Left cardiac atrium (tissue), 4 donors: ENCODE results near the gene KIAA0513. TPM values are rescaled to one million over a fixed set of nuclear protein-coding genes. Genes with fewer than 3 reads are reported as not detected.
"Not testable (repeated sequence)": the region's sequence is repeated elsewhere in the genome, so short reads cannot be mapped to it uniquely, and the experiment has no call there.

Experiments
- ATAC-seq, 2 donors: fragments of 200-7000 bp; cut with Tn5 transposase; one replicate each; pipeline ENCODE4 v1.9.1; 2020; ENCODE audit warnings: mild to moderate bottlenecking in 2 of 2, moderate library complexity in 2 of 2
- DNase-seq: peaks from one replicate; pipeline ENCODE4 v3.0.0-alpha.2; 2020
- intact Hi-C, 2 donors: fragments of 100-400 bp; cut with DNase I; formaldehyde crosslinking; loops; one replicate each; pipeline versions ENCODE4 v1.14.1 to v1.15.1; 2022 to 2023
- total RNA-seq, 2 donors: library from RNA; stranded (reverse); fragmentation: NEBNext Ultra II Directional; extraction: Animal tissue kit (Norgen Biotek cat#: 25700); gene quantifications; one replicate each; pipeline ENCODE4 v1.2.1, GENCODE V29; 2021
- donor health status: DM: no; HTN: yes; CAD: no.
- donor health status: DM: no; HTN: yes; CAD: no; lungs with severe emphysema.
- donor health status: DM: yes; HTN: yes; CAD: no.
- donor health status: Dilated cardiomyopathy.

Gene KIAA0513
- total RNA-seq, 2 donors from 2014 or later, result 9.2 to 10.4 TPM

DNA sequence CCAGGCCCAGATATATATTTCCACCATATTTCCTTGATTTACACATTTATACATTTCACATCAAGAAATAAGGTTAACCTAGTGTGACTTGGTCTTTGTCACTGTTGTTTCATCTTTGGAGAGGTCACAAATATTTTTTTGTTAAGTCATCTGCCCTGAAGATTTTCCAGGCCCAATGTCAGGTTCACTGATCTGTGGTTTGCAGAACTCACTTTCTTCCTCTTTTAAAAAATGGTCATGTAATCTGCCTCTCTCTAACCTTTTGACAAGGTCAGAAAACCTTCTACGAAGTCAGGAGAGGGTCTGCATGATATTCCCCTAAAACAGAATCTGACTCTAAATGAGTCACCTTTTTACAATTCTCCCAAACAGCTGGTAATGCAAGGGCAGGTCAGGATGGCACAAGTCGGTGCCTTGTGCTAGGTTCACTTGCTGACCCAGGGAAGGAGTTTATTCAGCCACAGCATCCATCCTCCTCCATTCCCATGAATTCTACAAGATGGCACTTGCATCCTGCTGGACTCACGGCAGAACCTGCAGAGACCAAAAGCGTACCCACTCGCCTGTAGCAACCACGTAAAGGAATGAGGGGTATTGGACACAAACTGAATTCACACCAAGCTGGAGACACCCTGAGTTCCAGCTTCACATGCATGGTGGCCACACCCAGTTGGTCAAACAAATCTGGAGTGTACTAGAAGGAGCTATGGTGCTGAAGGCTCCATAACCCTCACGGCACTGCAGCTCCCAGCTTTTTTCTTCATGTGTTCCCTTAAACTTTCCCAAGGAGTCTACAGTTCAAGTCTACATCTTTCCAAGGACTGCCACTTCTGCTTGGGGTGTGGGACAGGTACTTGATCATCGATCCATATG, 1.6 kb upstream of the KIAA0513 start:
- no peak for ATAC-seq
- intact Hi-C loops, result no loop called here
- no peak for DNase-seq

DNA sequence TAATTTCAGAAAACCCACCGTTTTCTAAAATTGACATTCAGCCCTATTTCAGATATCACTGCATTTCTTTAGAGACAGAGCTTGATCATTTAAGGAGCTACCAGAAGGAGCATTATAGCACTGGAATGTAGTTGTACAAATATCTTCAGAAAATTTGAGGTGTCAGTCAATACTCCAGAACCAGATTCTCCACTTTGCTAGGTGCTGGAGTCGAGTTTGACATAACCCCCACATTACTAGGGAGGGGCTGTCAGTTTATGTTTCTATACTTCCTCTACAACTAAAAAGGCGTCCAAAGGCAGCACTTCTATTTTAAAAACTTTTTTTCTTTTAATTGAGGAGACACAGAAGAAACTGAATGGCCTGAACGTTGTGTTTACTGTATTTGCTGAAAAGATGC, 892 bp upstream of the KIAA0513 start:
- ATAC-seq, result no peak
- intact Hi-C loops, result no loop called here

DNA sequence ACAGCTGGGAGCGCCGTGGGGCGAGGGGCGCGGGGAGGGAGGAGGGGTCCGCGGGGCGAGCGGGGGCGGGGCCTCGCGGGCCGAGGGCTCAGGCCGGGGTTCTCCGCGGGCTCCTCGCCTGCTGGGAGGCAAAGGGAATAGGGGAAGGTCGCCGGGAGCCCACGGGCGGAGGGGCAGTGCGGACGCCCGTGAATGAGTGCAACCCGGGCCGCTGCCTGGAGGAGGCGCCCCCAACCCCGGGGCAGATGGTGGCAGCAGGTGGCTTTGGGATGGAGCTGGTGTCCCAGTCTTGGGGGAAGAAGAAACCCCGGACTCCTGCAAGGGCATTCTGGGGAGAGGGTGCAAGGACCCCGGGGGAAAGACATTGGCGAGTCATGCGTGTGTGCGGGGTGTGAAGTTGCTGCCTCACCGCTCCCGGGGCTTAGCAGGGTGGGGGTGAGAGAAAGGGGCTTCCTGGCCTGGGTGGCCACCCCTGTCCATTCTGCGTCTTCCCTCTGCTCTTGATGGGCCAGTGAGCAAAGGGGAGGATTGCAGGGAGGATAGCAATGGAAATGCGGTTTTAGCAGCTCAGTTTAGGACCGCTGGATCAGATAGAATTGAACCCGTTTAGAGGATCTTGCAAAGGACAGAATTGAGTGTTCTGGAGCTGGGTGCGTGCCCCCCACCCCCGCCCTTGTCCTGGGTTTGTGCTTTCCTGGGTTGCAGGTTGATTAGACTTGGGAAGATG, 526 bp downstream of the KIAA0513 start:
- DNase-seq, result no peak
- intact Hi-C loops, result no loop called here
- peak; percentile 17 to 34 for ATAC-seq

More for the DNA sequence above, 892 bp upstream of the KIAA0513 start:
- no peak for DNase-seq

DNA sequence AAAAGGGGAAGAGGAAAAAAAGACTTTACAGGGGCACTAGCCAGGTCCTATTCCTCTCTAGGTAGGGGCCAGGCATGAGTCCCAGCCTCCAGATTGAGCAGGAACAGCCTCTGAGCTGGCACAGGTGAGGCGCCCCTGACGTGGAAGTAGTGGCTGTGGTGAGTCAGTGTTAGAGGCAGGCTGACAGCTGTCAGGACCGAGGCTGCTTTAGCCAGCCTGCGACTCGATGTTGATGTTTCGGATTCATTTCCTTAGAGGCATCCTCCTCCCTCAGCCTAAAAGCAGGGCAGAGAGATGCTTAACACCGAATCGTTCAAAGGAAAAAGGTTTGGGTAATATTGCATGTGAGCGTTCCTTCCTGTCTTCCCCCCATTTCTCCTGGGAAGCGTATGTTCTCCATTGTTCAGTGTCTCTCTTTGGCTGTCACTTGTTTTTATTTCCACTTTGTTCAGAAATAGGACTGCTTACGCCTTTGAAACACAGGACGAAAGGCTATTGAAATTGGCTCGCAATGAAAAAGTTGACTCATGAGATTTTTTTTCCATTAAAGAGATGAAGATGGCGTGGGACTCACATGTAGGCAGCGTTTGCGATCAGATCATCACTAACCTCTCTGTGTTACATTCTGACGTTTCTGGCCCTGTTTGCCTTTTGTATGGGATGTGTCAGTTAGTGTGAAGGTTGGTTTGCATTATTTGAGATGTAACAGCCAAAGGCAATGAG, 1.3 kb downstream of the KIAA0513 start:
- intact Hi-C loops, result no loop called here
- DNase-seq, result peak; percentile 67
- ATAC-seq, result peak; percentile 14 to 39

DNA sequence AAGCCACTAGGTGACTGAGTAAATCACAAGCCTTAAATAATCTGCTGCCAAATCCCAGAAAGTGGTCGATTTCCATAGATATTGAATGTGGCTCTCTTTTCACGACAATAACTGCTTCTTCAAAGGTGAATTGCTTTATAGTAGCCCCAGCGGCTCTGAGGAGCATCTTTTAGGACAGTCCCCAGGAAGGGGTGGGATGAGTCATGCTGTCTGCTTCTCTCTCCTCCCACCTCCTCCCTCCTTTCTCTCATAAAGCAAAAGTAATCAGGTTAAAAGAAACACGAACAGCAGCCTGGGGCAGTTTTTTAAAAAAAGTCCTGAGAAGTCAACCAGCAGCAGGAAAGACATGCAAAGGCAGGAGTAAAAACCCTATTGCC, 1.8 kb downstream of the KIAA0513 start:
- DNase-seq (no peak), ATAC-seq (peak in 1 of 2 donors; percentile 29)
- intact Hi-C loops, result no loop called here

DNA sequence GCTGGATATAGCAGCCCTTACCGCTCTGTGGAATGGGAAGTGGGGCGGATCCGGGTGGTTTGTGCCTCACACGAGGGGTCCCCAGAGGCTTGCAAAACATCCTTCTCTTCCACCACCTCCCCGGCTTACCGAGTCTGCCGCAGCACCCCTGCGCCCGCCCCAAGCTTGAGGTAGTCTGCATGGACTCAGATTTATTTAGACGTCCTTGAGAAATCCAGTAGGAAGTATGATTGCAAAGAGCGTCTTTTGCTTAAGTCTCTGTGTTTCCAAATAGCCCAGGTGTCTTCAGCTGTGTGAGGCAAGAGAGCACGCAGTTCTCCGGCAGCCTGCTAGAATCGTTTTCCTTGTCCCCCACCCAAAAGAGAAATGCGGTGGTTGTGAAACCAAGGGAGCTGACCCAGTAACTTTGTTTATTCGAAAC, 2.4 kb downstream of the KIAA0513 start:
- DNase-seq (no peak), ATAC-seq (no peak)
- intact Hi-C loops, result no loop called here

DNA sequence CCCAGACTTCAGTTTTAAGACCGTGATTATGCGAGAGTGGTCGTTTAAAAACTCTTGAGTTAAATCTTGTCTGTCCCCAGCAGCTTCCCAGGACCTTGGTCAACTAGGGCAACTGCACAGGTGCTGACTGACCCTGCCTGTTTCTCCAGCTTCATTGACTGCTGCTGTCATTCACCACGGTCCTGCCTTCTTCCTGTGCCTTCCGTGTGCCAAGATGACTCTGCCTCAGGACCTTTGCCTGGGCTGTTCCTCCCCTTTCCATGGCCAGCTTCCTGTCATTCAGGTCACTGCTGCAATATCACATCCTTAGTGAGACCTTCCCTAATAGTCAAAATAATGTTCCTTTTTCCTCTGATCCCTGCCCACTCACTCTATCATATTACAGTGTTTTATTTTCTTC, 3.9 kb downstream of the KIAA0513 start:
- intact Hi-C loops, result no loop called here
- DNase-seq (no peak), ATAC-seq (no peak)

DNA sequence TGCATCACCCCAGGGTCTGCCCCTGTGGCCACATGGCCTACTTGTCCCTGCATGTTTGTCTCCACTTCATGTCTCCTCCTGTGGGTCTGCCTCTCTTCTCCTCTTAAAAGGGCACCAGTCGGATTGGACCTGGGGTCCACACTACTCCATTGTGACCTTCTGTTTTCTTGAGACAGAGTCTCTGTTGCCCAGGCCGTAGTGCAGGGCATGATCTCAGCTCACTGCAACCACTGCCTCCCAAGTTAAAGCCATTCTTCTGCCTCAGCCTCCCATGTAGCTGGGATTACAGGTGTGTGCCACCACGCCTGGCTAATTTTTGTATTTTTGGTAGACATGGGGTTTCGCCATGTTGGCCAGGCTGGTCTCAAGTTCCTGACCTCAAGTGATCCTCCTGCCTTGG, 4.6 kb downstream of the KIAA0513 start:
- DNase-seq, ATAC-seq, intact Hi-C loops: not testable (repeated sequence)

DNA sequence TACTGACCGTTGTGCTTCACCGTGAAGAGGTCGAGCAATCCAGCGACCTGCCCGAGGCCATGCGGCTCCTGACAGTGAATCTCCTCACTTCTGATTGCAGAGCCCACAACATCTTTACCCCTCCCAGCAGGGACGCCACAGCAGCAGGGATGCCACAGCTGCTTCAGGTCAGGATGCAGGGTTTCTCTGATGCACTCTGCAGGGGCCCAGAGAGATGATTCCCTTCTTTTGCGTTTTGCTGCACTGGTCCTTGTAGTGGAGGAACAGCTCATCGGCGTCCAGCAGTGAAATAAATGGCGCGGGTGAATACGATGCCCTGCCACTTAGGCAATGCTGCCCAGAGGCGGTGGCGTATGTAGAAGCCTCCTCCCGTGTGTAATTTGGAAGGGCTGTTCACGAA, 5.6 kb downstream of the KIAA0513 start:
- ATAC-seq, result no peak
- DNase-seq, result no peak
- intact Hi-C loops, result no loop called here

DNA sequence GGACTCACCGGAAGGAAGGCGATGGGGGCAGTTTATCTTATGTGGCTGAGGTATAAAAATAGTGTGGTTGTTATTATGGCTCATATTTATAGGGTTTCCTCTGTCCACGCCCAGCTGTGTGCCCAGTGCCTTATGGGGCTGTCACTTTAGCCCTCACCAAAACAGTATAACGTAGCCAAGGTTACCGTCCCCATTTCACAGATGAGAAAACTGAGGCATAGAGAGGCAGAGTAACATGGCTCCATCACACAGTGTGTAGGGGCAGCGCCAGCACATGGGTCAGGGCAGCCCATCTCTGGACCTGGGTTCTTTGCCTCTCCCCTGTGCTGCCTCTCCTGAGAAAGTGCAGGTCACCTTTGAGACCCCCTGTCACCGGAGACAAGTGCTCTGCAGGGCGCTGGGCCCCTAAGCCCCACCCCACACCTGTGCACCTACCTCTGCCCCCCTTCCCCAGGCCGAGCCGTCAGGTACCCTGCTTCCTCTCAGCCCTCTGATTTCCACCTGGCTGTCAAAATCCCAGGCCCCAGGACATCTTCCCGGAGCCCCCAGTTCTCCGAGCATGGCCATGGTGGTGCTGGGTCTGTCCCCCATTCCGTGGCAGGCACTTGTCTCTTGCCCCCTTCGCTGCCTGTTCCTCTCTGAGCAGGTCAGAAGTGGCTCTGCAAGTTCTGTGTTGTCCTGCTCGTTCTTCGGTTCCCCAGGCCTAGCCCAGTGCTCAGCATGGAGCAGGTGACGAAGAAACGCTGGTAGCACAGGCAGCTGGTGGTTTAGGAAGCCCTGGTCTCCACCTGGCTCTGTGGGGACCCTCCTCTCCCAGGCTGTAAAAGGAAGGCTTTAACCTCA, 7.2 kb downstream of the KIAA0513 start:
- no peak for ATAC-seq
- intact Hi-C loops, result no loop called here
- no peak for DNase-seq

DNA sequence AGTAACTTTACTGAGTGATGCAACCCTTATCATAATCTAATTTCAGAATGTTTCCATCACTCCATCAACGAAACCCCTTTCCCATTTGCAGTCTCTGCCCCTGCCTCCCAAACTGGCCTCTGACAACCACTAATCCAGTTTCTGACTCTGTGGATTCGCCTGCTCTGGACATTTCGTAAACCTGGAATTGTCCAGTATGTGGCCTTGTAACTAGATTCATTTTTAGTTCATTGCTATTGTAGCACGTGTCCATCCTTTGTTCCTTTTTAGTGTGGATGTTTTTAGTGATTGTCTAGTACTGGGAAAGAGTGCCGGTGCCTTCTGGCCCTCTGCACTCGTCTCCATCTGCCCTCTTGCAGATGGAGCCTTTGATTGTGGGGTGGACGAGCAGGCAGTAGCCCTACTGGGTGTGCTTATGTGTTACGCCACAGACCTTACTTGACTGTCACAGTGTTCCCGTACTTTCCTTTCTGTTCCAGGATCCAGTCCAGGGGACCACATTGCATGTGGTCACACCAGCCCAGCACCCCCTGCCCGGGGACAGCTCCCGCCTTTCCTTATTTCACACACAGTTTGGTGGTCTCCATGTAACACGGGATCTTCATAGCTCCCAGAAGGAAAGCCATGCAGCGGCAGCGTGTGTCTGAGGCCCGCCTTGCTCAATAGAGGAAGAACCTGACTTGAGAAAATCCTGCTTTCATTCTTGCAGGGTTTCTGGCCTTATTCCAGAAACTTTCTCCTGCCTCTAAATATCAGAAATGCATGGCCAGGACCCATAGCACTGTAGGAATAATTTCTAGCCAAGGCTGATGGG, 8.8 kb downstream of the KIAA0513 start:
- ATAC-seq (no peak), DNase-seq (no peak)
- intact Hi-C loops, result no loop called here

DNA sequence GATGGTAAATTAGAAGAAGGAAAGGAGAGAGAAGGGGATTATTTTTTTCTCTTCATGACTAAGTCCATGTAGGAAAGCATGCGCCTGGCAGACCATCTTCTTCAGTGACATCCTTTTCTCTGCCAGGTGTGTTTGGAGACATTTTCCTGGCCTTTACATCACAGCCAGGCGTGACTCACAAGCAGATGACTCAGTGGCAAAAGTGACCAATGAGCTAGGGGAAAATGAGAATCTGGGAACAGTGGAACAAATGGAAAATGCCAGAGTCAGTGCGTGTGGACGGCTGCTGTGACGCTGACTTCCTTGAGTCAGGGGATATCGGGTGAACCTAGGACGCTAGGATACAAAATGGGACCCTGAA, 9.4 kb downstream of the KIAA0513 start:
- DNase-seq (no peak), ATAC-seq (no peak)
- intact Hi-C loops, result no loop called here

DNA sequence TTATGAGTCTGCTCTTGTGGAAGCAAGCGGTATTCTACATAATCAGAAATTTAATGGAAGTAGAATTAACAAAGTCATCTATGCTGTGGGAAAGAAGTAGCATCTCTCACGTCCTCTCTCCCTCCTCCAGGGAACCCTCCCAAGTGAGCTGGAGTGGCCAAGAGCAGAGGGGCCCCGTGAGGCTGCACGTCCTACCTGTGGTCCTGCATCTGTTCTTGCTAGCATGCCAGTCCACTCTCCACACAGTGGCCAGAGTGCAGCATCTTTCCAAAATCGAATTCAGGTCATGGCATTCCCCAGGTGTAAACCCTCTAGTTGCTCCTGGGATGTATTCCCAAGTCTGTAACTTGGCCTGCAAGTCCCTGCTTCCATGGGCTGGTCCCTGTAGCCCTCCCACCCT, 10.1 kb downstream of the KIAA0513 start:
- DNase-seq (no peak), ATAC-seq (no peak)
- intact Hi-C loops, result no loop called here

DNA sequence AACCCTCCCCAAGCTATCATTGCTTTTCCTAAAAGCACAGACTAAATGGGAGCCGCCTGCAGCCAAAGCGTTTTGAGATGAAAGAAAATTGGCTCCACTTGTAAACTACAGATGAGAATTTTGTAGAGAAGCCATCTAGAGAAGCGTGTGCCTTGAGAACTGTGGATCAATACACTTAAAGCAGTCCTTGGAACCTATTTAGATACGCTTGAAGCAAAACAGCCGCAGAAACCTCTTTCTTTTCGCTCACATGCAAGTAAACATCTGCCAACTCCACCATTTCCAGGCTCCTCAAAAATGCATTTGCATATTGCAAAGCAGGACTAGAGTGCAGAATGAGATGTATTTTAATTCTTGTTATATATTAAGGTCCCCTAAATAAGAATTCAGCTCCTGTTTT, 13.1 kb downstream of the KIAA0513 start:
- DNase-seq (no peak), ATAC-seq (no peak)
- intact Hi-C loops, result no loop called here

DNA sequence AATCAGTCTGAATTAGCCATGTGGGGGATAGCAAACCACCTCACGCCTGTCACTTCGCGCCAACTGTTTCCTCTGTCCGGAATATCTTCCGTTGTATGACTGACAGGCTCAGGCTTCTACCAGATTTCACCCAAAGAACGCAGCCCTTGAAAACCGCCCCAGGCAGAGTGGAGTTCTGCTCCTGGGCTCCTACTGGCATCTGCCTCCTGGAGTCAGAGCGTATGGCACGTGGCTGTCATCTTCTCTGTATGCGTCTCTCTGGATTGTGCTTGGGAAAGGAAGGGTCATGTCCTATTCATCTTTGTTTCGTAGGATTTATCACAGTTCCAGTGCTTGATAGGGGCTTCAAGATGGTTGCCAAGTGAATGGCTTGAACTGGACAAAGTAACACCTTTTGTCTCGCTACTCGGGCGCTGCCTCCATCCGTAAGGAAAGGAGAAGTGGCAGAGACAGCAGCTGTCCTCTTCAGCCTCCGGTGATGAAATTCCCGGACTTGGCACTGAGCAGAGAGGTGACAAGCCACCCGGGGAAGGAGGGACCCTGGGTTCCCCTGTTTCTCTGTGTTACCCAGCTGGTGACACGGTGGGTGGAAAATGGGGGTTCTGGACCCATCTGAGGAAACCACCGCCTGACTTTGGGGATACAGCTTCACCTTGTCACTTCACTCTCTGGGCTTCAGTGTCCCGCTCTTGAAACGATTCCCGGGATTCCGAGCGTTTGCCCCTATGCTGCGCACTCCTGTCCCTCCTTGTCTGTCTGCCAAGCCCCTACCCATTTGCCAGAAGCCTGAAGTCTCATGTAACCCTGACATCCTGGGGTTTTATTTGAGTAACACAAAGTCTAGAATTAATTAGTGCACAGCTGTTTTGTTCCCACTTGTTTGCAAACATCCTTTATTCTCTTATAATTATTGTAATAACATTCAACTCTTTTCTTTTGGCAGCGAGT, 13.9 kb downstream of the KIAA0513 start:
- intact Hi-C loops, result no loop called here
- no peak for DNase-seq
- peak in 1 of 2 donors; percentile 37 for ATAC-seq

DNA sequence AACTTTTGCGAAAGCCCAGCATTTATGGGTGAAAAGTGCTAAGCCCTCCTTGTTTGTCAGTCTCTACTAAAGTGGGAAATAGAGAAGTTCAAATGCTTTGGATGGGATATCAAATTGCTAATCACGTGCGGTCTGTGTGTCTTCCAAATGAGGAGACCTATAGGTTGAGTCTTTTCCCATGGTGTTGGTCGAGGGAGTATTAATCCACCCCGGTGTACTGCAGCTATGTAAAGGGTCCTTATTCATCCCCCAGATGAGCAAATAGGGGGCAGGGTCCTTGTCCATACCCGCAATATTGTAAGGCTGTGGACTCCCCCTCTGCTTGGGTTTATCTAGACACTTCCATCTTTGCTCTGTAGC, 14.6 kb downstream of the KIAA0513 start:
- no peak for ATAC-seq
- intact Hi-C loops, result no loop called here
- DNase-seq, result no peak

DNA sequence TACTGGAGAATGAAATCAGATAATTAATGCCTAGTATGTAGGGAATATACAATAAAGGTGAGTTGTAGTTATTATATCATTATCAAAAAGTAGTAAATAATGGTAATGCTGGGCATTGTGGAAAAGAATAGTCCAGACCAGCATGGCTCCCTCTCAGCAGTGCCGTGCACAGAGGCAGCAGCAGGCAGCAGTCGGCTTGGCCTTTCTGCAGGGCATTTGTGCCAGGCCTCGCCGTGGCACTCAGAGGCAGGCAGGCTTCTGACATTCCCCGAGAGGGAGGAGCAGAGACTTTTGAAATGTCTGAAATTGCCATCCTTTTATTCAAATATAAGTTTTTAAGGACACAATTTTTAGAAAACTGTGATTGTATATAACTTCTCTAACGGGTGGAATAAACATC, 15.0 kb downstream of the KIAA0513 start:
- intact Hi-C loops, result no loop called here
- ATAC-seq, result peak in 1 of 2 donors; percentile 40

More for the DNA sequence above, 15.0 kb downstream of the KIAA0513 start:
- no peak for DNase-seq
